H1 (cell line): Measurements from ENCODE around the gene LRRC37A3. TPM values are rescaled to one million over a fixed set of nuclear protein-coding genes. Genes with fewer than 3 reads are reported as not detected.
"Not testable (repeated sequence)": the region's sequence is repeated elsewhere in the genome, so short reads cannot be mapped to it uniquely, and the experiment has no call there.

Experiments
- CTCF ChIA-PET: fragments of 300-600 bp; sonication (Branson Sonifier 250); formaldehyde crosslinking; loops from one replicate; lab custom pipeline; 2021; ENCODE audit not compliant: partially characterized antibody; lab: Charles Lee
- POLR2A ChIA-PET: fragments of 300-600 bp; sonication (Branson Sonifier 250); formaldehyde crosslinking; loops from one replicate; lab custom pipeline; 2021; ENCODE audit warnings: inconsistent platforms; ENCODE audit not compliant: partially characterized antibody; lab: Charles Lee
- DNase-seq, 2 experiments: peaks; one replicate each; pipeline versions ENCODE4 v3.0.0 to v3.0.0-alpha.2; 2010 to 2022; ENCODE audit warnings: low spot score in 2 of 2, low read depth in 1 of 2, mixed read lengths in 1 of 2
- FAIRE-seq: peaks from 2 replicates; lab custom pipeline; 2011; peaks lifted over from hg19 to GRCh38; lab: Jason Lieb, UNC
- H2AFZ ChIP-seq: 2 replicates; pipeline ENCODE4 v1.8.1; 2012; ENCODE audit warnings: low read length, inconsistent platforms
- H2AK5ac ChIP-seq: 2 replicates; pipeline ENCODE4 v1.6.1; 2013; ENCODE audit warnings: low read depth, low read length
- H2BK120ac ChIP-seq: replicated peaks from 2 replicates; pipeline ENCODE3; 2013; ENCODE audit warnings: low read depth, low read length, inconsistent platforms
- H2BK12ac ChIP-seq: 2 replicates; pipeline ENCODE4 v1.6.1; 2013; ENCODE audit warnings: low read depth, low read length
- H2BK15ac ChIP-seq: 2 replicates; pipeline ENCODE4 v1.6.1; 2013; ENCODE audit warnings: low read length
- H2BK20ac ChIP-seq: 2 replicates; pipeline ENCODE4 v1.6.1; 2013; ENCODE audit warnings: low read length
- H2BK5ac ChIP-seq: 2 replicates; pipeline ENCODE4 v1.6.1; 2013; ENCODE audit warnings: low read depth, low read length
- H3K14ac ChIP-seq: 2 replicates; pipeline ENCODE4 v1.6.1; 2013; ENCODE audit warnings: inconsistent platforms; ENCODE audit not compliant: insufficient read length
- H3K18ac ChIP-seq: 2 replicates; pipeline ENCODE4 v1.6.1; 2013; ENCODE audit warnings: low read length; ENCODE audit errors: extremely low read depth
- H3K23ac ChIP-seq: 2 replicates; pipeline ENCODE4 v1.6.1; 2013; ENCODE audit warnings: inconsistent platforms; ENCODE audit not compliant: insufficient read length
- H3K23me2 ChIP-seq: 2 replicates; pipeline ENCODE4 v1.6.1; 2013; ENCODE audit warnings: low read depth, low read length
- H3K27ac ChIP-seq: 2 replicates; pipeline ENCODE4 v1.6.1; 2011; ENCODE audit warnings: low read depth, low read length, inconsistent platforms
- H3K27me3 ChIP-seq, 4 experiments: replicated peaks in 1 of 4; 1 replicate in 1 of 4; 2 replicates in 3 of 4; pipeline versions ENCODE4 v1.6.1 to v1.8.1; 2011 to 2013; ENCODE audit warnings: low read length in 3 of 4, mild to moderate bottlenecking in 3 of 4, inconsistent platforms in 2 of 4, mixed read lengths in 2 of 4, moderate library complexity in 1 of 4; ENCODE audit not compliant: control insufficient read depth in 3 of 4, insufficient read depth in 3 of 4; ENCODE audit errors: extremely low read depth in 1 of 4
- H3K36me3 ChIP-seq, 4 experiments: 2 replicates each; pipeline versions ENCODE4 v1.6.1 to v1.8.1; 2011 to 2013; ENCODE audit warnings: mild to moderate bottlenecking in 4 of 4, low read length in 3 of 4, moderate library complexity in 2 of 4, control low read depth in 1 of 4, inconsistent platforms in 1 of 4; ENCODE audit not compliant: insufficient read depth in 4 of 4, control insufficient read depth in 2 of 4
- H3K4ac ChIP-seq: replicated peaks from 2 replicates; pipeline ENCODE3; 2013; ENCODE audit warnings: low read length, low read depth, mixed read lengths, inconsistent platforms; ENCODE audit not compliant: insufficient read length
- H3K4me1 ChIP-seq, 4 experiments: replicated peaks in 1 of 4; 1 replicate in 1 of 4; 2 replicates in 3 of 4; pipeline versions ENCODE4 v1.6.1 to v1.8.1; 2011 to 2013; ENCODE audit warnings: low read length in 3 of 4, inconsistent platforms in 2 of 4, mixed read lengths in 1 of 4; ENCODE audit not compliant: insufficient read depth in 4 of 4, control insufficient read depth in 3 of 4
- H3K4me2 ChIP-seq, 2 experiments: 2 replicates each; pipeline versions ENCODE4 v1.6.1 to v1.8.1; 2011 to 2013; ENCODE audit warnings: low read depth in 2 of 2, low read length in 2 of 2, control low read depth in 1 of 2, inconsistent platforms in 1 of 2, mild to moderate bottlenecking in 1 of 2; ENCODE audit not compliant: insufficient read depth in 1 of 2
- H3K4me3 ChIP-seq, 4 experiments: fragments of 200-600, 300-600 bp in 1 of 4; sonication (generic), shearing (Covaris generic), sonication (Bioruptor Twin) in 1 of 4; 2 replicates each; pipeline versions ENCODE4 v1.5.1 to v1.8.1; 2011 to 2016; ENCODE audit warnings: low read length in 4 of 4, low read depth in 3 of 4, control low read depth in 2 of 4, inconsistent platforms in 2 of 4, mild to moderate bottlenecking in 2 of 4, mixed read lengths in 1 of 4, moderate library complexity in 1 of 4; ENCODE audit not compliant: insufficient read depth in 2 of 4; ENCODE audit errors: extremely low read depth in 1 of 4
- H3K56ac ChIP-seq: replicated peaks from 2 replicates; pipeline ENCODE3; 2013; ENCODE audit warnings: low read depth, mild to moderate bottlenecking, mixed read lengths, low read length, inconsistent platforms; ENCODE audit not compliant: insufficient read length
- H3K79me1 ChIP-seq: 2 replicates; pipeline ENCODE4 v1.6.1; 2013; ENCODE audit warnings: low read depth, low read length, control low read depth
- H3K79me2 ChIP-seq, 2 experiments: 2 replicates each; pipeline versions ENCODE4 v1.6.1 to v1.8.1; 2012 to 2013; ENCODE audit warnings: low read length in 2 of 2, mild to moderate bottlenecking in 2 of 2, inconsistent platforms in 1 of 2; ENCODE audit not compliant: insufficient read depth in 2 of 2, control insufficient read depth in 1 of 2
- H3K9ac ChIP-seq, 4 experiments: replicated peaks in 1 of 4; 1 replicate in 1 of 4; 2 replicates in 3 of 4; pipeline versions ENCODE4 v1.6.1 to v1.8.1; 2011 to 2013; ENCODE audit warnings: low read depth in 3 of 4, low read length in 3 of 4, control low read depth in 2 of 4, mild to moderate bottlenecking in 2 of 4, moderate library complexity in 2 of 4, inconsistent platforms in 1 of 4; ENCODE audit errors: extremely low read depth in 1 of 4
- H3K9me3 ChIP-seq, 2 experiments: 2 replicates each; pipeline versions ENCODE4 v1.6.1 to v1.8.1; 2012 to 2013; ENCODE audit warnings: mild to moderate bottlenecking in 2 of 2, moderate library complexity in 2 of 2, control low read depth in 1 of 2, inconsistent platforms in 1 of 2, low read depth in 1 of 2, low read length in 1 of 2, mixed read lengths in 1 of 2; ENCODE audit not compliant: insufficient read depth in 2 of 2
- H4K20me1 ChIP-seq, 2 experiments: replicated peaks in 1 of 2; 2 replicates each; pipeline versions ENCODE3 to v1.8.1; 2011 to 2013; ENCODE audit warnings: inconsistent platforms in 2 of 2, low read length in 2 of 2, mild to moderate bottlenecking in 1 of 2; ENCODE audit not compliant: insufficient read depth in 2 of 2, control insufficient read depth in 1 of 2
- H4K5ac ChIP-seq: 2 replicates; pipeline ENCODE4 v1.6.1; 2013; ENCODE audit warnings: low read length, low read depth, mixed read lengths, inconsistent platforms; ENCODE audit not compliant: insufficient read length
- H4K8ac ChIP-seq: 2 replicates; pipeline ENCODE4 v1.8.0; 2013; ENCODE audit warnings: mild to moderate bottlenecking, moderate library complexity, low read length, inconsistent platforms; ENCODE audit not compliant: insufficient read depth; ENCODE audit errors: extremely low read depth
- H4K91ac ChIP-seq: replicated peaks from 2 replicates; pipeline ENCODE3; 2013; ENCODE audit warnings: low read length, mixed read lengths, inconsistent platforms; ENCODE audit not compliant: insufficient read length
- WGBS, 2 experiments: shearing (Covaris generic) in 1 of 2; methylation state at CpG; one replicate each; pipeline versions ENCODE4 v1.1.6 to v1.1.7; 2013 to 2015; ENCODE audit warnings: low lambda C conversion rate in 2 of 2, mixed read lengths in 2 of 2, inconsistent platforms in 1 of 2, low coverage in 1 of 2, missing lambda C conversion rate in 1 of 2; ENCODE audit not compliant: insufficient replicate concordance in 2 of 2, insufficient coverage in 1 of 2, insufficient read length in 1 of 2; ENCODE audit errors: extremely low coverage in 1 of 2, missing lambda C conversion rate in 1 of 2; 5-methylcytosine and 5-hydroxymethylcytosine counted together
- polyA plus RNA-seq, 7 experiments: library from polyadenylated mRNA; depleted of rRNA in 3 of 7; stranded (reverse) in 5 of 7; unstranded in 2 of 7; fragments of >200 nt in 5 of 7; fragments of 200-250 nt in 2 of 7; gene quantifications; 1 replicate in 5 of 7; 2 replicates in 1 of 7; 4 replicates in 1 of 7; pipeline versions ENCODE4 v1.2.1 to v1.2.3, GENCODE V29; 2011 to 2013; ENCODE audit warnings: missing spikeins in 2 of 7, mixed read lengths in 2 of 7
- total RNA-seq: library from RNA; stranded (reverse); fragmentation: NEBNext Ultra II Directional; extraction: Animal tissue kit (Norgen Biotek cat#: 25700); gene quantifications from 2 replicates; pipeline ENCODE4 v1.2.1, GENCODE V29; 2021

Gene LRRC37A3
- total and polyA plus RNA-seq, 2 of the 8 experiments (the other 6 are each of a cell fraction or from before 2014, with no cell fraction given), result 2.7 to 9.4 TPM

GRCh38 chr17:64815833-64816198, 103.5 kb downstream of the LRRC37A3 start:
- POLR2A ChIA-PET, H3K23ac ChIP-seq, H3K27me3 ChIP-seq, H3K79me1 ChIP-seq, H2BK12ac ChIP-seq, H2BK20ac ChIP-seq, H4K5ac ChIP-seq, H2AFZ ChIP-seq, H2BK15ac ChIP-seq, H2BK5ac ChIP-seq, H3K79me2 ChIP-seq, H4K91ac ChIP-seq, H3K27ac ChIP-seq, H3K23me2 ChIP-seq, H3K9me3 ChIP-seq, H3K4ac ChIP-seq, FAIRE-seq, H3K56ac ChIP-seq, H3K4me3 ChIP-seq, H2AK5ac ChIP-seq, H3K14ac ChIP-seq, H4K20me1 ChIP-seq, H3K4me1 ChIP-seq, H3K4me2 ChIP-seq, H3K36me3 ChIP-seq, H4K8ac ChIP-seq, DNase-seq, H3K18ac ChIP-seq, H2BK120ac ChIP-seq, H3K9ac ChIP-seq, CTCF ChIA-PET: not testable (repeated sequence)
- 96% methylated on average over 5 of the region's 5 CpGs; no CpG with 5 or more reads in 1 of the 2 experiments for WGBS, 2 experiments

DNA sequence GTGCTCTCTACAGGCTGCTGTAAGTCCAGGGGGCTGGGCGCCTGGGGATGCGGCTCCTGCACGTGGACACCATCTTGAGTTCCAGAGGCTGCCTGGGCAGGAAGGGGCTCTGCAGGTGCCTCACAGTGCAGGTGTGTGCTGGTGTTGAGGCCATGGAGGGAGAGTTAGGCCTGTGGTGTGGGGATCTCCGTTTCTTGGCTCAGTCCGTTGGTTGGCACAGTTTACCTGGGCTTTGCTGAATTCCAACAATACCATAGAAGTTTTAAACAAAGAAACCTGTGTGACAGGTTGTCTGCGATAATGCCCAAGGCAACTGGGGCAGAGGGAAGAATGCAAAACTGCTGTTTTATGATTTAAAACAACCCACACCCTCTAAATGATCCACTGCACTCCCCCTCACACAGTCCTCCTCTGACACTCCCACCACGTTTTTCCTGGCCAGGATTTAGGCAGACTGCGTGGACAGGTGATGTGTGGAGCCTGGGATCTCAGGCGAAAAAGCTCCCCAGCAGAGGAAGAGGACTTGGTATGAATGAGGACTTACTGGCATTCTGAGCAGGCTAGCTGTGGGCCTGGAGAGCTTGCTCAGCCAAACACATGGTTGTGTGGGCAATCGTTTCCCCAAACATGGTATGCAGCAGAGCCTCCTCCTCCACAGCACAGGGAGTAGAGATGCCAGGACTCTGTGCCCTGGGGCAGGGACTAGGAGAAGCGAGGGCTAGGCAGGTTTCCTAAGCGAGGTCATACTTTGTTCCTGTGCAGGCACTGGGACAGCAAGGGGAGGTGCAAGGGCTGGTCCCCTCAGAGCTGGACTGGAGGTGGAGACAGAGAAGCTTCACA, 104.1 kb downstream of the LRRC37A3 start:
- POLR2A ChIA-PET, H2BK12ac ChIP-seq: not testable (repeated sequence)

More for the DNA sequence above, 104.1 kb downstream of the LRRC37A3 start:
- H4K91ac ChIP-seq, H3K23ac ChIP-seq, H3K4ac ChIP-seq, H2BK120ac ChIP-seq, H2AK5ac ChIP-seq, H3K9me3 ChIP-seq, H3K4me1 ChIP-seq, H2BK5ac ChIP-seq, H2BK15ac ChIP-seq, H4K20me1 ChIP-seq, FAIRE-seq, H2AFZ ChIP-seq, H4K5ac ChIP-seq, H3K27me3 ChIP-seq, H3K36me3 ChIP-seq, H3K56ac ChIP-seq, H3K18ac ChIP-seq, H3K23me2 ChIP-seq, CTCF ChIA-PET, H3K9ac ChIP-seq, H3K27ac ChIP-seq, H3K79me2 ChIP-seq, H4K8ac ChIP-seq, DNase-seq, H3K14ac ChIP-seq, H2BK20ac ChIP-seq, H3K4me2 ChIP-seq, H3K79me1 ChIP-seq, H3K4me3 ChIP-seq: not testable (repeated sequence)
- 84% methylated on average over 7 of the region's 12 CpGs; no CpG with 5 or more reads in 1 of the 2 experiments for WGBS, 2 experiments
